Fibroblast of lung (primary cell): ENCODE results near the gene TMPO. TPM values are rescaled to one million over a fixed set of nuclear protein-coding genes. Genes with fewer than 3 reads are reported as not detected.
A peak's percentile ranks its signal among the peaks of the same experiment; 100 is the strongest.

ENCODE experiments used
- DNase-seq, 2 donors: peaks; one replicate each; pipeline versions ENCODE4 v3.0.0 to v3.0.0-alpha.2; 2010; ENCODE audit warnings: low read depth in 2 of 2
- H2AFZ ChIP-seq: 2 replicates; pipeline ENCODE4 v1.5.1; 2012; ENCODE audit warnings: low read length, control low read depth, inconsistent platforms
- H3K27ac ChIP-seq: 2 replicates; pipeline ENCODE4 v1.5.1; 2011; ENCODE audit warnings: low read length, control low read depth; ENCODE audit not compliant: insufficient read depth
- H3K27me3 ChIP-seq: 2 replicates; pipeline ENCODE4 v1.5.1; 2011; ENCODE audit warnings: mild to moderate bottlenecking, low read length; ENCODE audit not compliant: control insufficient read depth, insufficient read depth
- H3K36me3 ChIP-seq: 2 replicates; pipeline ENCODE4 v1.5.1; 2011; ENCODE audit warnings: low read length; ENCODE audit not compliant: control insufficient read depth, insufficient read depth
- H3K4me1 ChIP-seq: 2 replicates; pipeline ENCODE4 v1.5.1; 2011; ENCODE audit warnings: low read length; ENCODE audit not compliant: control insufficient read depth, insufficient read depth; ENCODE audit errors: extremely low read depth
- H3K4me2 ChIP-seq: 2 replicates; pipeline ENCODE4 v1.5.1; 2011; ENCODE audit warnings: low read length, control low read depth; ENCODE audit not compliant: insufficient read depth; ENCODE audit errors: extremely low read depth
- H3K4me3 ChIP-seq, 4 experiments: fragments of 200-600 bp in 1 of 4; sonication (generic) in 1 of 4; replicated peaks in 1 of 4; 2 replicates each; pipeline ENCODE4 v1.5.1; 2011 to 2016; ENCODE audit warnings: low read length in 4 of 4, low read depth in 3 of 4, mild to moderate bottlenecking in 3 of 4, control low read depth in 2 of 4, inconsistent platforms in 1 of 4, mixed read lengths in 1 of 4; ENCODE audit not compliant: insufficient read depth in 1 of 4; ENCODE audit errors: control extremely low read depth in 1 of 4
- H3K79me2 ChIP-seq: 2 replicates; pipeline ENCODE4 v1.5.1; 2012; ENCODE audit warnings: mild to moderate bottlenecking, low read length, inconsistent platforms; ENCODE audit not compliant: control insufficient read depth, insufficient read depth
- H3K9ac ChIP-seq: 2 replicates; pipeline ENCODE4 v1.5.1; 2011; ENCODE audit warnings: mild to moderate bottlenecking, low read length, control low read depth; ENCODE audit not compliant: insufficient read depth
- H3K9me3 ChIP-seq: 2 replicates; pipeline ENCODE4 v1.5.1; 2012; ENCODE audit warnings: low read depth, low read length; ENCODE audit not compliant: control insufficient read depth, insufficient read depth
- H4K20me1 ChIP-seq: 2 replicates; pipeline ENCODE4 v1.5.1; 2011; ENCODE audit warnings: low read length; ENCODE audit not compliant: control insufficient read depth, insufficient read depth; ENCODE audit errors: extremely low read depth
- EZH2 ChIP-seq: IDR thresholded peaks from 2 replicates; pipeline ENCODE4 v1.5.1; 2012; ENCODE audit warnings: low read length, control low read depth, mild to moderate bottlenecking; ENCODE audit errors: missing control alignments
- polyA plus RNA-seq, 2 donors: library from polyadenylated mRNA; depleted of rRNA in 1 of 2; stranded (reverse) in 1 of 2; unstranded in 1 of 2; fragments of >200 nt; gene quantifications; 2 replicates each; pipeline ENCODE4 v1.2.1, GENCODE V29; 2011 to 2012; ENCODE audit warnings: missing spikeins in 1 of 2
- total RNA-seq: library from RNA; depleted of rRNA; stranded (reverse); fragments of >200 nt; gene quantifications from 2 replicates; pipeline ENCODE4 v1.2.1, GENCODE V29; 2014
- TF ChIP-seq, protein P1 (sequence below), 2 donors: IDR thresholded peaks in 1 of 2; conservative IDR thresholded peaks in 1 of 2; 1 replicate in 1 of 2; 2 replicates in 1 of 2; pipeline ENCODE4 v1.5.1; 2011 to 2012; ENCODE audit warnings: low read length in 2 of 2, control low read depth in 1 of 2, inconsistent platforms in 1 of 2, low read depth in 1 of 2, mild to moderate bottlenecking in 1 of 2

The TMPO gene
- total and polyA plus RNA-seq, 2 donors (not counting 1 experiment from before 2014, with no cell fraction given), result 37.7 to 42.1 TPM

DNA sequence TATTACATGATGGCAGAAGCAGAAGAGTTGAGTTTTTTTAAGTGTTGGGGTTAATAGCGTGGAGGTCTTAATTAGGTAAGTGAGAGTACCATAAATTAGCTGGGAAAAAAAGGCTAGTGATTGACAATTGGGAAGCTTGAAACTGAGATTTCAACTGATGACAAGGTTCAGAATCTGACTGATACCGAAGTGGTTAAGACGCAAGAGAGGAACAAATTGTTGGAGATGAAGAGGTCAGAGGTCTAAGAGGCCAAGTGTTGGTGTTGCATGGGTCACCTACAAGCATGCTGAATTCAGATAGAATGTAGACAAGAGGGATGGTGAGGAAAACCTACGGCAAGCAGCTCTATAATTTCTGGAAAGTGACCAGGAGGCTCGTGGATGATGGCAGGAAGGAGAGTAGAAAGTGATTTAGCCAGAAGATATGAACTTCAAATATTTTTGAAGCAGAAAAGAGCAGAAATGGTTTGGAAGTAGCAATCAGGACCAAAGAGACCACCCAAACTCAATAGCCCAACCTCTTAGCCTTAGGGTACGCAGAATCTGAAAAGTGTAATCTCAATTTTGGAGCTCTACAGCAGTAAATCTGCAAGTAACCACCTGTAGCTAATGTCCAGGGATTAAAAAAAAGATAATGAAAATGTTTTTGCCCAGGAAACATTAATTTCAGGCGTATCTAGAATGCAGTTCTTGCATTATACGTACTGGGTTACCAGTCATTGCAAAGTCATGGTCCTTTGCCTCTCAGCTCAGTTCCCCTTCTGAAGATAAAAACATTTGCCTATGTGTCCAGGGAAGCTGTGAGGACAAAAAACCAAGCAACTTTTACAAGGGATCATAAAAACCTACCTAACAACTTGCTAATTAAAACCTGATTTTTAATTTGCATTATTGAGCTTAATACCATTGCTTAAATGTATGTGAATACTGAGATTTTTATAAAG is 1.7 kb upstream of the TMPO start:
- H3K4me3 ChIP-seq, result peak overlapping the region; percentile 26 to 99 (median 92)

DNA sequence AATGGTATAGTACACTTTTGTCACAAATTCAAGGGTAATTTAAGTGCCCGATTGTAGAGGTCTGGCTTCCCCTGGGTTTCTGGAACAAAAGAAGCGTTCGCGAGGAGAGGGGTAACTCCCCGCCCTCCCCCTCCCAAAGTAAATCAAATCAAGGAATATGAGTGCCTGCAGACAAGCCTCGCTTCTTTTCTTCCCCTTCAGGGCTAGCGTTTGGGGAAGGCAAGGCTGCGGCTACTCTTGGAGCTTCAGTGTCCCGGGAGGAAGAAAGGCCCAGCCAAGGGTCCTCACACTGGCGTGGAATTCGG is 456 bp upstream of the TMPO start:
- DNase-seq, result no peak
- H3K4me3 ChIP-seq, result peak overlapping the region; percentile 88 to 99 (median 98)
- H3K9ac ChIP-seq, result peak overlapping the region; percentile 89
- no peaks in the 10 kb centered on the region for H3K27me3 ChIP-seq
- no peaks in the 10 kb centered on the region for H4K20me1 ChIP-seq
- H3K79me2 ChIP-seq, result peaks cover 59% of the 10 kb centered on the region
- TF ChIP-seq, protein P1, sequence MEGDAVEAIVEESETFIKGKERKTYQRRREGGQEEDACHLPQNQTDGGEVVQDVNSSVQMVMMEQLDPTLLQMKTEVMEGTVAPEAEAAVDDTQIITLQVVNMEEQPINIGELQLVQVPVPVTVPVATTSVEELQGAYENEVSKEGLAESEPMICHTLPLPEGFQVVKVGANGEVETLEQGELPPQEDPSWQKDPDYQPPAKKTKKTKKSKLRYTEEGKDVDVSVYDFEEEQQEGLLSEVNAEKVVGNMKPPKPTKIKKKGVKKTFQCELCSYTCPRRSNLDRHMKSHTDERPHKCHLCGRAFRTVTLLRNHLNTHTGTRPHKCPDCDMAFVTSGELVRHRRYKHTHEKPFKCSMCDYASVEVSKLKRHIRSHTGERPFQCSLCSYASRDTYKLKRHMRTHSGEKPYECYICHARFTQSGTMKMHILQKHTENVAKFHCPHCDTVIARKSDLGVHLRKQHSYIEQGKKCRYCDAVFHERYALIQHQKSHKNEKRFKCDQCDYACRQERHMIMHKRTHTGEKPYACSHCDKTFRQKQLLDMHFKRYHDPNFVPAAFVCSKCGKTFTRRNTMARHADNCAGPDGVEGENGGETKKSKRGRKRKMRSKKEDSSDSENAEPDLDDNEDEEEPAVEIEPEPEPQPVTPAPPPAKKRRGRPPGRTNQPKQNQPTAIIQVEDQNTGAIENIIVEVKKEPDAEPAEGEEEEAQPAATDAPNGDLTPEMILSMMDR (conservative IDR thresholded peaks at IDR 0.05 in 1 of 2, IDR thresholded peaks at IDR 0.05 in 1 of 2; ENCODE audit: low read depth in 1 of 2, low read length in 2 of 2), result no peak
- no peak for TF ChIP-seq EZH2
- H2AFZ ChIP-seq, result peak overlapping the region; percentile 99
- peak overlapping the region; percentile 94 for H3K27ac ChIP-seq
- peak overlapping the region; percentile 83 for H3K4me2 ChIP-seq
- H3K4me1 ChIP-seq, result peaks cover 3% of the 10 kb centered on the region
- H3K9me3 ChIP-seq, result no peaks in the 10 kb centered on the region
- H3K36me3 ChIP-seq, result no peaks in the 10 kb centered on the region

More for the DNA sequence above, 1.7 kb upstream of the TMPO start:
- Histone ChIP-seq H3K27ac (no peak overlapping the region), H3K36me3 (no peaks in the 10 kb centered on the region), H3K27me3 (no peaks in the 10 kb centered on the region), H3K9ac (no peak overlapping the region), H3K4me1 (peaks cover 3% of the 10 kb centered on the region), H2AFZ (peak overlapping the region; percentile 67), H3K9me3 (no peaks in the 10 kb centered on the region), H3K79me2 (peaks cover 46% of the 10 kb centered on the region), H4K20me1 (no peaks in the 10 kb centered on the region), H3K4me2 (peak overlapping the region; percentile 83)
- DNase-seq, result no peak
- TF ChIP-seq, protein P1 (conservative IDR thresholded peaks at IDR 0.05 in 1 of 2, IDR thresholded peaks at IDR 0.05 in 1 of 2; ENCODE audit: low read depth in 1 of 2, low read length in 2 of 2), result no peak
- TF ChIP-seq EZH2, result no peak

DNA sequence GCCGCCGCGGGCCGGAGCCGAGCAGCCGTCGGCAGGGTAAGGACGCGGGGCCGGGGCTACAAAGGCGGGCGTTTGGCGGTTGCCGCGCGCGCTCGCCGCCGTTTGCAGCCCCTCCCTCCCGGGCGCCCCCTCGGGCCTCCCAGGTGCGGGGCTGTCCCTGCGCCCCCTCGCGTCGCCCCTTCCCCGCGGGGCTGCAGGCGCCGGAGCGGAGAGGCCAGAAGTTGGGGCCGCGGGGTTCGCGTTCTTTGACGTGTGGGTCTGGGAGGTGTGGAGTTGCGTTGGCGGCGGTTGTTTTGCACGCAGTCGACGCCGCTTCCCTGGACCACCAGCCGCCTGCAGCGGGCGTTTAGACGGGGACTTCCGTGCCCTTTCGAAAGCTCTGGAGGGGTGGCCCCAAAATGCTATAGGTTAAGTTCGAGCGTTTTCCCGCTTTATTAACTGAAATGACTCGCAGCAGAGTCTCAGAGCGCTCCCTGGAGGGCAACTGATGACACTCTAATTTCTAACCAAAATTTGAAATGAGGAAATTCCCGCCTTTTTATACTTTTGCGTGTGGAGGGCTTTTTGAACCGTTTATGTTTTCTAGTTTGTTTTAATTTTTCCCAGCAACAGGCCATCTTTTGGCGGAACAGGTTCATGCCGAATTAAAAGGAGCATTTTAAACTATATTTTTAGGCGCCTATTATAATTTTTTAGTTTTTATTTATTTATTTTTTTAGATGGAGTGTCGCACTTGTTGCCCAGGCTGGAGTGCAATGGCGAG is 902 bp downstream of the TMPO start:
- Histone ChIP-seq H3K9ac (peak overlapping the region; percentile 89), H3K79me2 (peaks cover 72% of the 10 kb centered on the region), H3K27me3 (no peaks in the 10 kb centered on the region), H3K4me3 (peak overlapping the region; percentile 88 to 99 (median 98)), H4K20me1 (no peaks in the 10 kb centered on the region), H3K9me3 (no peaks in the 10 kb centered on the region), H3K4me1 (peaks cover 3% of the 10 kb centered on the region), H3K4me2 (peak overlapping the region; percentile 71), H2AFZ (peak overlapping the region; percentile 62), H3K27ac (peak overlapping the region; percentile 94), H3K36me3 (no peaks in the 10 kb centered on the region)
- DNase-seq, result peak; percentile 72 to 87
- no peak for TF ChIP-seq EZH2
- TF ChIP-seq, protein P1 (conservative IDR thresholded peaks at IDR 0.05 in 1 of 2, IDR thresholded peaks at IDR 0.05 in 1 of 2; ENCODE audit: low read depth in 1 of 2, low read length in 2 of 2), result peak; percentile 70
